Measurements from ENCODE around the gene MCEMP1.
A peak's percentile ranks its signal among the peaks of the same experiment; 100 is the strongest.

MCEMP1 gene

DNA sequence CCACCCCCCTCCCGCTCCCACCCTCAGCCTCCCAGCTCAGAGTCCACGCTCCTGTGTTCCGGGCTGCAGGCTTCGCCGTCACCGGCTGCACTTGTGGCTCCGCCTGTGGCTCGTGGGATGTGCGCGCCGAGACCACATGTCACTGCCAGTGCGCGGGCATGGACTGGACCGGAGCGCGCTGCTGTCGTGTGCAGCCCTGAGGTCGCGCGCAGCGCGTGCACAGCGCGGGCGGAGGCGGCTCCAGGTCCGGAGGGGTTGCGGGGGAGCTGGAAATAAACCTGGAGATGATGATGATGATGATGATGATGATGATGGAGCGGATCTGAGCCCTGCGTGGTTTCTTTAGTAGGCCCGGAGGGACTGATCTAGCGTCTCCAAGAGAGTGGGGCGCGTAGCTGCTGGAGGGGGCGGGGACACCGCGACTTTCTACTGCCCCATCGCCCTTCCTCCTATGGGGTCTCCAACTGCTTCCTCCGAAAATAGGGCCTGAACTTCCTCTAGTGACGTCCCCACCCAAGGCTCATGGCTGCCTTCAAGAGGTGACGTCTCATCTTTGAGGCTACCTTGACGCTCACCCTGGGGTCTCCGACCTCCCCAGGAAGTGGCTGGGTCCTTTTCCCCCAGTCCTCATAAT, 6.6 kb upstream of the MCEMP1 start:
- in situ Hi-C loops (cut with MboI; ENCODE audit: low pct_unique_long_range_greater_than_20kb, low sequenced_read_pairs, unreplicated experiment) = no loop called here
- TF ChIP-seq, protein P1, sequence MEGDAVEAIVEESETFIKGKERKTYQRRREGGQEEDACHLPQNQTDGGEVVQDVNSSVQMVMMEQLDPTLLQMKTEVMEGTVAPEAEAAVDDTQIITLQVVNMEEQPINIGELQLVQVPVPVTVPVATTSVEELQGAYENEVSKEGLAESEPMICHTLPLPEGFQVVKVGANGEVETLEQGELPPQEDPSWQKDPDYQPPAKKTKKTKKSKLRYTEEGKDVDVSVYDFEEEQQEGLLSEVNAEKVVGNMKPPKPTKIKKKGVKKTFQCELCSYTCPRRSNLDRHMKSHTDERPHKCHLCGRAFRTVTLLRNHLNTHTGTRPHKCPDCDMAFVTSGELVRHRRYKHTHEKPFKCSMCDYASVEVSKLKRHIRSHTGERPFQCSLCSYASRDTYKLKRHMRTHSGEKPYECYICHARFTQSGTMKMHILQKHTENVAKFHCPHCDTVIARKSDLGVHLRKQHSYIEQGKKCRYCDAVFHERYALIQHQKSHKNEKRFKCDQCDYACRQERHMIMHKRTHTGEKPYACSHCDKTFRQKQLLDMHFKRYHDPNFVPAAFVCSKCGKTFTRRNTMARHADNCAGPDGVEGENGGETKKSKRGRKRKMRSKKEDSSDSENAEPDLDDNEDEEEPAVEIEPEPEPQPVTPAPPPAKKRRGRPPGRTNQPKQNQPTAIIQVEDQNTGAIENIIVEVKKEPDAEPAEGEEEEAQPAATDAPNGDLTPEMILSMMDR (IDR thresholded peaks at IDR 0.05; ENCODE audit: extremely low read depth, insufficient read depth, missing control alignments) = no peak
- DNase-seq (ENCODE audit: low spot score) = peak; percentile 45

DNA sequence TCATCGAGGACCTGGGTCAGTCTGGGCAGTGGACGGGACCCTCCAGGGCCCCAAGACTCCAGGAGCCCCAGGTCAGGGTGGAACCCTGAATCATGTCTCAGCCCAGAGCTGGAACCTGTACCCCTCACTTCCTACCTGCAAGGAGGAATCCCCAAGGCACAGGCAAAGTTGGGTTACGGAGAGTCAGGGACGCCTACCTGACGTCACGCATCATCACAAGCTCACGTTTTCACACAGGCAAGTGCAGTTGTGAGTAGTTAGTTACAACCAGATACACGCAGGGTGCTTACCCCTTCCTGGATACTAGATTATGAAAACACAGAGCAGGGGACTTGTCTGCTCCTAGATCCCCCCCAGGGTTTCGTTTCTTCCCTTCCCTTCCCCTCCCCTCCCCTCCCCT, 6.1 kb upstream of the MCEMP1 start:
- TF ChIP-seq, protein P1 (IDR thresholded peaks at IDR 0.05; ENCODE audit: extremely low read depth, insufficient read depth, missing control alignments) = no peak
- in situ Hi-C loops (cut with MboI; ENCODE audit: low pct_unique_long_range_greater_than_20kb, low sequenced_read_pairs, unreplicated experiment) = no loop called here
- DNase-seq (ENCODE audit: low spot score) = no peak

DNA sequence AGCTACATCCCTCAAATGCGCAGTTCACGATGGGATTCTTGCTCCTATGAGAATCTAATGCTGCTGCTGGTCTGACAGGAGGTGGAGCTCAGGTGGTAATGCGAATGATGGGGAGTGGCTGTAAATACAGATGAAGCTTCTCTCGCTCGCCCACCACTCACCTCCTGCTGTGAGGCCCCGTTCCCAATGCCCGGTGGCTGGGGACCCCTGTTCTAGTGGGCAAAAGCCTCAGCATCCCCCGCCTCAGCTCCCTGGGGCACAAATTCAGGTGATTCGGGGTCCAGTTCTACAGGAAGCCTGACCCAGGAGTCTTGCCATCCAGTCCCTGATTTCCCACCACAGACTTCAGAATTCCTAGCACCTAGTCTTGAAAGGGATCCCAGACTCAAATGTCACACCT, 4.4 kb upstream of the MCEMP1 start:
- TF ChIP-seq, protein P1 (IDR thresholded peaks at IDR 0.05; ENCODE audit: extremely low read depth, insufficient read depth, missing control alignments) = no peak
- in situ Hi-C loops (cut with MboI; ENCODE audit: low pct_unique_long_range_greater_than_20kb, low sequenced_read_pairs, unreplicated experiment) = no loop called here
- DNase-seq (ENCODE audit: low spot score) = no peak

DNA sequence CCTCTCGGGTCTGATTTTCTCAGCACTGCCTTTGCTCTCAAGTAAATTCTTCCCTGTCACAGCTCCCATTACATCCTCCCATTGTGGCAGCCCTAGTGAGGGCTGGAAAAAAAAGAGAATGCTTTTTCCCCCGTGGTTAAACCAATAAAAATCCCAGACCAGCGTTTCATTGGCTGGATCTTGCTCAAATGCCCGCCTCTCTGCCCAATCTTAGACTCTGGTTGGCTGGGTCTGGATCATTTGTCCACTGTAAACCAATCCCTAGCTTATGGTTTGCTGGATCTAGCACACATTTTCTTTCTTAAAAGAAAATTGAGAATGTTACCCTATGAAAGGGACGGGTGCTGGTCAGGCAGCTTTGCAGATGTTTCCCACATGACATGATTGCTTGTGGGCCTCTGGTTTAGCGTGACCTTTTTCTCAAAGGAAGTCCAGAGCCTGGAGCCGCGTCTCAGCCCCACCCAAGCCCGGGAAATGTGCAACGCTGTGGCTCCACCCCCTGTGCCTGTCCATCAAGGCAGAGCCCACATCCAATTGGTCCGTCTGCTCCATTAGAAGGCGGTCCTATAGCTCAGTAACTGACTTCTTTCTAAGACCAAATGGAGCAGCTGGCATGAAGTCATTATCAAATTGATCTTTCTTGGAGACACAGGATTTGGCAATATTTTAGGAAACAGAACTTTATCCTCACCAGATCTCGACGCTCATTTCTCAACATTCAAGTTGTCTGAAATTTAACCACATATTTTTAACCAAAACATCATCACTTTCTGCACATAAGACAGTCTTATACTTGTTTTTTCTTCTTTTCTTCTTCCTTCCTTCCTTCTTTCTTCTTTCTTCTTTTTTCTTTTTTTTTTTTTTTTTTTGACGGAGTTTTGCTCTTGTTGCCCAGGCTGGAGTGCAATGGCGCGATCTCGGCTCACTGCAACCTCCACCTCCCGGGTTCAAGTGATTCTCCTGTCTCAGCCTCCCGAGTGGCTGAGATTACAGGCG, 2.6 kb upstream of the MCEMP1 start:
- no peak for DNase-seq (ENCODE audit: low spot score)
- in situ Hi-C loops (cut with MboI; ENCODE audit: low pct_unique_long_range_greater_than_20kb, low sequenced_read_pairs, unreplicated experiment) = no loop called here
- TF ChIP-seq, protein P1 (IDR thresholded peaks at IDR 0.05; ENCODE audit: extremely low read depth, insufficient read depth, missing control alignments) = no peak

DNA sequence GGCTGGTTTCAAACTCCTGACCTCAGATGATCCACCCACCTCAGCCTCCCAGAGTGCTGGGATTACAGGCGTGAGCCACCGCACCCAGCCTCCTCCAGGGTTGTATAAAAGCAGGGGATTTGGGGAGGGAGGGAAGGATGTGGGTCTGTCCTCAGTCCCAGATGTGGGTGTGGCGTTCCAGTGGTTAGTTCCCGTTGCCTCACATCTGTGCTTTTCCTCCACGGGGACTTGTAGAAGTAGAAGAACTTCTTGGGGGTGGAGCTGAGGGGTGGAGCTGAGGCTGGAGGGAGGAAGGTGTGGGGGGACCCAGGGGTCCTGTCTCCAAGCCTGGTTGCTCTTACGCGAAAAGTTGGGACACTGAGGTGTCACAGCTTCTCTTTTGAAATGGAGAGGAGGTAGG, 514 bp upstream of the MCEMP1 start:
- TF ChIP-seq, protein P1 (IDR thresholded peaks at IDR 0.05; ENCODE audit: extremely low read depth, insufficient read depth, missing control alignments) = no peak
- in situ Hi-C loops (cut with MboI; ENCODE audit: low pct_unique_long_range_greater_than_20kb, low sequenced_read_pairs, unreplicated experiment) = no loop called here
- no peak for DNase-seq (ENCODE audit: low spot score)

DNA sequence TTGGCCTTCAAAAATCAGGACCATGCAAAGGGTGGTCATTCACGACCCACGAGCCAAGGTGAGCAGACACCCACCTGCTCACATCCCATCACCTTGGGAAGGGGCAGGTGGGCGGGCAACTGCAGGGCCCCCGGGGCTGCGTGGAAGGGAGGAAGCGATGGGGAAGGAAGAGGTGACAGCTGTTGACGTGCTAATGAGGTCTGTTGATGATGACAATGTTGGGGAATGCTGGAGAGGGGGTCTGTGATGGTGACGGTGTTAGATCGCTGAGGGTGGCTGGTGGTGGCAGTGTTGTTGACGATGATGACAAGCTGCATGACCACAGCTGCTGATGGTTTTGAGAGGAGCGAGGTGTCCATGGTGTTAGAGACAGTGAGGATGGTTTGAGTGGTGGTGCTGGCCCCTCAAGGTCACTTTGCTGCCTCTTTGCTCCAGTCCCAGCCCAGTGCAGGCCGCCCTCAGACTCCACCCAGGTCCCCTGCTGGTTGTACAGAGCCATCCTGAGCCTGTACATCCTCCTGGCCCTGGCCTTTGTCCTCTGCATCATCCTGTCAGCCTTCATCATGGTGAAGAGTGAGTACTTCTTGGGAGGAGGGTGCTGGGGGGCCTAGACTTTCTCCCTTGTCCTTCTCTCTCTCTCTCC, 900 bp downstream of the MCEMP1 start:
- DNase-seq (ENCODE audit: low spot score) = no peak
- TF ChIP-seq, protein P1 (IDR thresholded peaks at IDR 0.05; ENCODE audit: extremely low read depth, insufficient read depth, missing control alignments) = no peak
- in situ Hi-C loops (cut with MboI; ENCODE audit: low pct_unique_long_range_greater_than_20kb, low sequenced_read_pairs, unreplicated experiment) = no loop called here

Measured in GM13977 (cell line).